Activated CD4-positive, alpha-beta T cell treated with anti-CD3 and anti-CD28 coated beads, Interleukin-2, amount 50 U/mL, for 4 hours (primary cell): ENCODE results near the gene CEP131.

ENCODE experiments used
- DNase-seq, 2 experiments: peaks; one replicate each; pipeline ENCODE4 v3.0.0-alpha.2; 2020

The CEP131 gene

DNA sequence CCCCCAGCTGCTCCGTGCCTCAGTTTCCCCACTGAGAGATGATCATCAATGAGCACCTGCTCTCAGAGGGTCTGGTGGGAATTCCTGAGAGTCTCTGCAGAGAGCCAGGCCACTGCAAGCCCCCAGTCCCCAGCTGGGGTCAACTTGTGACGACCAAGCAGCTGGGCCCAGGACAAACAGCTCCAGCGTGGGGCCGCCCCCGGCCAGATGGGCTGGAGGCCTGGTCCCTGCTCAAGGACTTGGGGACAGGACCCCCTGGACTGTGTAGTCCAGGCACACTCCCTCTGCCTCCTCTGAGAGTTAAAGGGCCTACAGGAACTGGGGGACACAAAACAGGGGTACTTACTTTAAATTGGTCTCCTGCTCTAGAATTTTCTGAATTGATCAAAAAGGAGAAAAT, 40.2 kb downstream of the CEP131 start:
- no peak for DNase-seq

DNA sequence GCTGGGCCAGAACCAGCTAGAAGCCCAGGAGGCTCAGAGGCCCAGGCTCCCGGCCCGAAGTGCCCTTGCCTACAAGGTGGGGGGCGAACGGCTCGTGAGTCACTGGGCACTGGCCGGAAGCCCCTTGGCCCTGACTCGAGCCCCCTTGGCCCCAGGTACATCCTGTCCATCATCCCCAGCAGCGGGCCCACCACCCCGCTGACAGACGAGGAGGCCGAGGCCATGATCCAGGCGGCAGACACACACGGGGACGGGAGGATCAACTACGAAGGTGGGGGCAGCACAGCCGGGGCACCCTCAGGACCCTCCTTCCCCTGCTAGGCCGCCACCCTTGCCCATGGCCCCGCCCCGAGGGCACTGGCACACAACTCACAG, 41.0 kb downstream of the CEP131 start:
- no peak for DNase-seq

DNA sequence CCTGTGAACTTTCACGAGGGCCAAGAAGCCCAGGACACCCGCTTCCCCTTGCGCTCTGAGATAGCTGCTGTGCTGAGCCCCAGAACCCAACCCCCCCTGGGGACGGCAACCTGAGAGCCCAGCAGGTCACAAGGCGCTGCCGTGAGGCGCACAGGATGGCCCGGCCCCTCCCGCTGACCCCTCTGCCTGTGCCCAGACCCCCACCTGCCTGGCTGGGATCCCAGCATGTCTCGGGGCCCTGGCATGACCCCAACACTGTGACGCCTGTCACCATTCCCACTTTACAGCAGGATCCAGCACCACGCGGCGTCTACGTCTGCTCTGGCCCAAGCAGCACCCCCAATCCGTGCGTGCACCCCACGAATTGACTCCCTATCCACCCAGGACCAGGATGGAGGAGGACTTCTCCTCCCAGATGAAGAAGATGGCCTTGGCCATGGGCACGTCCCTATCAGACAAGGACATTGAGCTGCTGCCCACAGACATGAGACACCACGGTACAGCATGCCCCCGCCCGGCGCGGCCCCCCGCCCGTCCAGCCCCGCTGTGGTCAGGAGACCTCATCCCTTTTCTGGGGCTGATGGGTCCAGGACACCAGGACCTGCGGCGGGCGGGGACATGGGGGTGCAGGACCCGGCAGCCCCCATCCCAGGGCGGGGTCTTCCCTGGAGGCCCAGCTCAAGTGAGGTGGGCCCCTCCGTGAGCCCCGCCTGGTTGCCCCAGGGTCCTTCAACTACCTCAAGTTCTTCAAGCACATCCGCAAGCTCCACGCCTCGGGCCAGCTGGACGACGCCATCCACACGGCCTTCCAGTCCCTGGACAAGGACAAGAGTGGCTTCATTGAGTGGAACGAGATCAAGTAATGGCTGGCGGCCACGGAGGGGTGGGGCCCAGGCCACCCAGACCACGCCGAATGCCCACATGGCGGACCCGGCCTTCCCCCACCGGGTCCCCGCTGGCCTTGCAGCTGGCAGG, 41.6 kb downstream of the CEP131 start:
- DNase-seq, result no peak

DNA sequence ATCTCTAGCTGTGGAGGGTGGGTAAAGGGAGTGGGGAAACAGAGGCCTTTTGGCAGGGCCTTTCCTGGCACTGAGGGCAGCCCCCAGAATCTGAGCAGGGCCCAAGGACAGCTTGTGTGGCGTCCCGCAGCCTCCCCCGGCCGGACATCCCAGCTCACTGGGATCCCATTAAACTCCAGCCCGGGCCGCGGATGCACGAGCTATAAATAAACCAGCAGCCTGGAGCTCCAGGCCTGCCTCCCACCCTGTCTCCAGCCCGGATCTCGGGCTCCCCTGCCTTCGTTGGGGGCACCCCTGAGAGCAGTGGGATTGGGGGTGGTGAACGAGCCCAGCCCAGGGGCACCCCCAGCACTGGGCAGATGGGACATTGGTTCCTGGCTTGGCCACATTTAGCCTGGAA, 42.9 kb downstream of the CEP131 start:
- no peak for DNase-seq

- DNase-seq, result no peak
Measured at GRCh38 chr17:81179220-81179619, 43.5 kb downstream of the CEP131 start.

DNA sequence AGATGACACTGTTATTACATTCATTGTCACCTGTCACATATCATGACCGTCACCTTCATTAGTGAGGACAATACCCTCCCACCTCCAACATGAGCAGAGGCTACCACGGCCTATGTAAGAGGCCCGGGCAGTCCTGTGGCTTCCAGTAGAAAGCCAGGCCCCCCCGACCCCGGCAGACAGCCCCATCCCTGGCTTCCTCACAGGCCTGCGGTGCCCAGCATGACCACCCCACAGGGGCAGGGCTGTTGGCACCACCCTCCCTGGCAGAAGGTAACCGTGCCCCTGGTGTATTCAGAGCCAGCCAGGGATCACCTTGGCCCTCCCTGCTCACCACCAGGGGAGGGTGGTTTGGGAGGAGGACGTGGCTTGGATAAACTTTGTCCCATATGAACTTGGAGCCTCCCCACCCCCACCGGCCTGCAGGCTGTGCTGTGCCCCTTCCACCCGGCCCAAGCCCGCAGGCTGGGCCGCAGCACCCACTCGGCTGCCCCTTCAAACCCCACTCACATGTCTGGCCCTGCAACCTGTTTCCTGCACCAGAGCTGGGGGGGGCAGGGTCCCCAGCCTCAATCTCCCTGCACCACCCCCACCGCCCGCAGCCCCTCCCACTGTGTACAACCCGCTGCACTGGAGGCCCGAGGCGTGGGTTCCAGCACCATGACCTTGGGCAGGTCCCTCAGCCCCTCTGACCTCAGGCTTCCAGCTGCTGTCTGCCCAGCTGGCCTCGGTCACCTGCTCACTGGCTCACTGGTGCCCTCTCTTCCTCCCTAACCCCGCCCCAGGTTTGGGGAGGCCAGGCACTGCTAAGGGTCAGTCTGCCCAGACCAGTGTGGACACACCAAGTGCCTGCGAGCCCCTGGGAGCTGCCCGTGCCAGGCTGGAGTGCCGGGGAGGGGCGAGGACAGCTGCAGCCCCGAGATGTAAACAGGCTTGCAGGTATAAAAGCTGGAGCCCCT, 44.4 kb downstream of the CEP131 start:
- DNase-seq, result no peak

DNA sequence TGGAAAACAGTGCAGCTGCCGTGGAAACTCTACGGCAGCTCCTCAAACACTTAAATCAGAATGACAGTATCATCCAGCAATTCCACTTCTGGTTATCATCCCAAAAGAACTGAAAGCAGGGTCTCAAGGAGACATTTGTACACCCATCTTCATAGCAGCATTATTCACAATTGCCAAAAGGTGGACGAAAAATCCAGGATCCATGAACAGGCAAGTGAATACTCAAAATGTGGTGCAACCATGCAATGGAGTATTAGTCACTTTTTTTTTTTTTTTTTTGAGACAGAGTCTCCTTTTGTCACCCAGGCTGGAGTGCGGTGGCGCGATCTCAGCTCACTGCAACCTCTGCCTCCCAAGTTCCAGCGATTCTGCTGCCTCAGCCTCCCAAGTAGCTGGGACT, 46.1 kb downstream of the CEP131 start:
- DNase-seq, result no peak

GRCh38 chr17:81173762-81174155, 49.0 kb downstream of the CEP131 start:
- DNase-seq, result no peak

DNA sequence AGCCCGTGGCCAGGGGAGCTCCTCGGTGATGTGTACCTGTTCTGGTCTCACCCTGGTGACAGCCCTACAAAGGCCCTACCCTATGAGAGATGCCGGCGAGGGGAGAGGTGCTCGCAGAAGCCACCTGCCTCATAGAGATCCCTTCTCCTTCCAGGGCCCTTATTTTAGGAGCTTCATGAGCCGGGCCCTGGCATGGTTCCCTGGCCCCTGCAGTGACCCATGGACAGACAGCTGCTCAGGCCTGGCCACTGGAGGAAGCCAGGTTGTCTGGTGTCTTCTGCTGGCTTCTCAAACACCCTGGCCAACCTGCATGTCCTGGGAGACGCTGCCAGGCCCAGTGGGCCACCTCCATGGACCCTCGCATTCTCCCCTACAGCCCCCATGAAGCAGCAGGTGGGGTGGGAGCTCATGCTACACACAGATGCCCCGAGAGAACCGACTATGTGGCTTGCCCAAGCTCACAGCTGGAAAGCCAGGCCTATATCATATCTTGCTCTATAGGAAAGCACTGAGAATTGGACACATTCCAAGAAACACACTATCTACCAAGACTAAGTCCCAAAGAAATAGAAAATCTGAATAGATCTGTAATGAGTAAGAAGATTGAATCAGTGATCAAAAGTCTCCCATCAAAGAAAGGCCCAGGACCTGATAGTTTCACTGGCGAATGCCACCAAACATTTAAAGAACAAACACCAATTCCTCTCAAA, 49.6 kb downstream of the CEP131 start:
- DNase-seq, result no peak

GRCh38 chr17:81171941-81172340, 50.8 kb downstream of the CEP131 start:
- no peak for DNase-seq

- DNase-seq, result no peak
Measured at GRCh38 chr17:81170727-81171494, 51.9 kb downstream of the CEP131 start.

DNA sequence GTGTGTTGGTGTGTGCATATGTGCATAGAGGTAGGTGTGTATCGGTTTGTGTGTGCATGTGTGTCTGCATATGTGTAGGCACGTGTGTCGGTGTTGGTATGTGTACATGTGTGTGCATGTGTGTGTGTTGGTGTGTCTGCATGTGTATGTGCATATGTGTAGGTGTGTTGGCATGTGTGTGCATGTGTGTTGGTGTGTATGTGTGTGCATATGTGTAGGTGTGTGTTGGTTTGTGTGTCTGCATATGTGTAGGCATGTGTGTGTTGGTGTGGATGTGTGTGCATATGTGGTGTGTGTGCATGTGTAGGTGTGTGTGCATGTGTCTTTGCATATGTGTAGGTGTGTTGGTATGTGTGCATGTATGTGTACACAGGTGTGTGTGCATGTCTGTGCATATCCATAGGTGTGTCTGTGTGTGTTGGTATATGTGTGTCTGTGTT, 52.9 kb downstream of the CEP131 start:
- no peak for DNase-seq

GRCh38 chr17:81167638-81168037, 55.1 kb downstream of the CEP131 start:
- no peak for DNase-seq

DNA sequence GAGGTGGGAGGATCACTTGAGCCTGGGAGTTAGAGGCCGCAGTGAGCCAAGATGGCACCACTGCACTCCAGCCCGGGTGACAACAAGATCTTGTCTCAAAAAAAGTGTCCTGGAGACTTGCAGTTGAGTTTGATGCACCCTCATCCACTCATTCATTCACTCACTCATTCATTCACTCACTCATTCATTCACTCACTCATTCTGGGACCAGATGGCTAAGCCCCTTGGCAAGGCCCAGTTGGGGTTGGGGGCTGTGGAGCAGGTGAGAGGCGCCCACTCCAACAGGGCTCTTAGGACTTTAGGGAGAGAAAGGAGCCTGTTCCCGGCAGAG, 55.6 kb downstream of the CEP131 start:
- no peak for DNase-seq

- no peak for DNase-seq
Measured at GRCh38 chr17:81166033-81166492, 56.7 kb downstream of the CEP131 start, which contains the start of gene AATK. TSS of gene AATK (minus strand) at chr17:81166221. CDS start at chr17:81165992, 229 bp downstream.

GRCh38 chr17:81165246-81166032, 57.3 kb downstream of the CEP131 start, which contains the start of gene PVALEF:
TSS of gene PVALEF (plus strand) at chr17:81165507. CDS start at chr17:81181227, 15,720 bp downstream.
- no peak for DNase-seq

DNA sequence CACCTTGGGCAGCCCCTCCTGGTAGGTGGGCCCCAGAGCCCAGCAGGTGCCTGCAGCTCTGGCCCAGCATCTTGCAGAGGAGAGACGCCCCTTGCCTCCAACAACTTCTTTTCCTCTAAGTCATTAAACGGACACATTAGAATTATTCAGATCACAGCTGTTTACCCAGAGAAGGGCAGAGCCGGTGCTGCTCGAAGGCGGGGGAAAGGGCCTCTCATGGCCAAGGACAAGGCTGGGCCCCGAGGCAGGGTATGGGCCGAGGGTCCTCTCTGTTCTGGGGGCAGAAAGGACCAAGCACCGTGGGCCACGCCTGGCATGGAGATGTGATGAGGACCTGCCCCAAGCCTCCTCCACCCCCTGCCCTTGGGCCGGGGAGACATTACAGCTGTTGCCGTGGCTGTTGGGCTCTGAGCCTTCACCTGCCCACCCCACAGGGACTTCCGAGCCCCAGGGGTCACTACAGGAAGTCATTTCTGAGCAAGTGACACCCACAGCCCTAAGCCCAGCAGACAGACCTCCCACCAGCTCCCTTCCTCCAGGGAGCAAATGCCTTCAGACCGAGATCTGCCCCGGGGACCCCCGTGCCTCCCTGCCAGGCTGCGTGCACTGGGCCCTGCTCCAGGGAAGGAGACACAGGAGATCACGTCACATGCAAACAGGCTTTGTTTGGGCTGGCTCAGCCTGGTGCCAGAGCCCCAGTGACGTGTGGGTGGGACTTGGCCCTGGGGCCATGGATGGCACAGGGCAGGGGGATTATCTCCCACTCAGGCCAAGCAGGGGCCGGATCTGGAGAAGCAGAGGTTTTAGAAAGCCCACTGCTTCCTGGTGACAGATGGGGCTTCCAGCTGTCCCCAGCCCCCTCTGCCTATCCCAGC, 58.2 kb downstream of the CEP131 start:
- DNase-seq, result no peak

DNA sequence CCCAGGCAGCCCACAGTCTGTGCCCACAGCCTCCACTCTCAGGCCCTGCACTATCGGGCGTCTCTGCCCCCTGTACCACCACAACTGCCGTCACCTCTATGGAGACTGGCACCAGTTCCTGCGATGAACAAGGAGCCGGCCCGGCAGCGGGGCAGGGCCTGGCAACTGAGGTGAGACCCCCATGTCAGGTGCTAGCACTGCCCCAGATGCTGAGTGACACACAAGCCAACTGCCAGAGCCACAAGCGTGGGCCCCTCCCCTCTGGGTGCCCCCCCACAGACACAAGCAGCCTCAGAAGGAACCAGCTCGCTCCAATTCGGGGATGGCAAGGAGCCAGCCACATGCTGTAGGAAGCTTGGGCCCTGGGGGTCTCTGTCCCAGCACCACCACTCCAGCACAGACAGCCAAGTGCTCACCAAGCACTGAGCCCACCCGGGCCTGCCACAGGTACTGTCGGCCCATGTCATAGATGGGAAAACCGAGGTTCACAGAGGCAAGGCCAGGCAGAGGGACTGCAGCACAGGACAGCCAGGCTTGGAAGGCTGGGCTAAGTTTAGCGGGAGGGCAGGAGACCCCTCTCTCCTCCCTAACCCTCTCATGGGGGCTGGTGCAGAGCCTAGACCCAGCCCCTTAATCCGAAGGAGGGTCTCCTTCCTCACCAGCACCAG, 58.9 kb downstream of the CEP131 start:
- DNase-seq, result no peak

- DNase-seq, result no peak
Measured at GRCh38 chr17:81163051-81163695, 59.6 kb downstream of the CEP131 start.
